K562 (cell line): ENCODE measurements around the gene SULT6B1. TPM values are rescaled to one million over a fixed set of nuclear protein-coding genes. Genes with fewer than 3 reads are reported as not detected.

ENCODE experiments used
- CBFB ChIP-seq: sonication (generic); formaldehyde crosslinking; IDR thresholded peaks from 2 replicates; pipeline ENCODE4 v1.4.0; 2020; ENCODE audit warnings: mild to moderate bottlenecking, missing genetic modification reagents
- CEBPB ChIP-seq: fragments of 450-650 bp; IDR thresholded peaks from 2 replicates; pipeline ENCODE4 v1.6.1; 2016; ENCODE audit warnings: missing genetic modification characterization, missing compliant biosample characterization
- CHD1 ChIP-seq: fragments of 200-600 bp; sonication (generic); IDR thresholded peaks from one replicate; pipeline ENCODE4 v1.6.1; 2012; ENCODE audit warnings: mild to moderate bottlenecking, moderate library complexity, low read length, inconsistent platforms
- CTBP1 ChIP-seq: fragments of 450-650 bp; IDR thresholded peaks from 2 replicates; pipeline ENCODE4 v1.6.1; 2016; ENCODE audit warnings: borderline replicate concordance
- DNMT1 ChIP-seq: fragments of 450-650 bp; IDR thresholded peaks from 2 replicates; pipeline ENCODE4 v1.6.1; 2016; ENCODE audit warnings: antibody characterized with exemption, mild to moderate bottlenecking
- HDGF ChIP-seq: fragments of 450-650 bp; IDR thresholded peaks from 2 replicates; pipeline ENCODE4 v1.6.1; 2016
- JUND ChIP-seq, 2 experiments: IDR thresholded peaks; 2 replicates in 1 of 2; 3 replicates in 1 of 2; pipeline ENCODE4 v1.6.1; 2011; ENCODE audit warnings: borderline replicate concordance in 2 of 2, low read depth in 2 of 2, low read length in 2 of 2, improper control_type of control experiment in 1 of 2, missing biosample characterization in 1 of 2, missing genetic modification characterization in 1 of 2, missing genetic modification reagents in 1 of 2
- KAT2B ChIP-seq: IDR thresholded peaks from one replicate; pipeline ENCODE4 v1.6.1; 2012; ENCODE audit warnings: low read depth, mild to moderate bottlenecking, control low read depth, inconsistent platforms, low read length, moderate library complexity
- MAX ChIP-seq: sonication (generic); formaldehyde crosslinking; IDR thresholded peaks from 2 replicates; pipeline ENCODE4 v1.9.0; 2022; ENCODE audit warnings: mild to moderate bottlenecking, missing genetic modification reagents
- MCM3 ChIP-seq: fragments of 450-650 bp; IDR thresholded peaks from 2 replicates; pipeline ENCODE4 v1.6.1; 2016
- MYNN ChIP-seq, 2 experiments: sonication (generic); formaldehyde crosslinking in 1 of 2; IDR thresholded peaks; 2 replicates each; pipeline versions ENCODE4 v1.5.0 to v1.6.1; 2016 to 2020; ENCODE audit warnings: antibody characterized with exemption in 1 of 2, missing genetic modification reagents in 1 of 2
- NFATC3 ChIP-seq: fragments of 450-650 bp; IDR thresholded peaks from 2 replicates; pipeline ENCODE4 v1.6.1; 2017; ENCODE audit warnings: mild to moderate bottlenecking
- NR2F6 ChIP-seq: fragments of 450-650 bp; formaldehyde crosslinking; IDR thresholded peaks from 2 replicates; pipeline ENCODE4 v1.4.0; 2020; ENCODE audit warnings: mild to moderate bottlenecking
- PCBP1 ChIP-seq: fragments of 200-400 bp; formaldehyde crosslinking; IDR thresholded peaks from 2 replicates; pipeline ENCODE4 v1.6.1; 2018; ENCODE audit warnings: mild to moderate bottlenecking, low read depth, low read length; ENCODE audit not compliant: poor library complexity, severe bottlenecking
- POLR2A ChIP-seq: fragments of 450-650 bp; conservative IDR thresholded peaks from 2 replicates; pipeline ENCODE4 v1.6.1; 2016
- REST ChIP-seq, 2 experiments: fragments of 450-650 bp; formaldehyde crosslinking in 1 of 2; IDR thresholded peaks; 2 replicates each; pipeline versions ENCODE4 v1.4.0 to v1.6.1; 2014 to 2020; ENCODE audit warnings: mild to moderate bottlenecking in 2 of 2, borderline replicate concordance in 1 of 2, low read depth in 1 of 2
- SMARCA4 ChIP-seq: fragments of 450-650 bp; IDR thresholded peaks from 2 replicates; pipeline ENCODE4 v1.6.1; 2016
- SMARCA5 ChIP-seq: fragments of 450-650 bp; IDR thresholded peaks from 2 replicates; pipeline ENCODE4 v1.6.1; 2016
- TAF9B ChIP-seq: fragments of 450-650 bp; IDR thresholded peaks from 2 replicates; pipeline ENCODE4 v1.6.1; 2018; ENCODE audit warnings: mild to moderate bottlenecking; ENCODE audit not compliant: partially characterized antibody
- ZBED1 ChIP-seq: IDR thresholded peaks from 2 replicates; pipeline ENCODE4 v1.6.1; 2014
- ZNF134 ChIP-seq: fragments of 250-450 bp; sonication (Bioruptor Pico); conservative IDR thresholded peaks from 2 replicates; pipeline ENCODE4 v1.4.0; 2020
- ZNF165 ChIP-seq: fragments of 250-450 bp; sonication (Bioruptor Pico); IDR thresholded peaks from 2 replicates; pipeline ENCODE4 v1.4.0; 2020; ENCODE audit warnings: borderline replicate concordance
- ZNF384 ChIP-seq: IDR thresholded peaks from 2 replicates; pipeline ENCODE4 v1.6.1; 2012; ENCODE audit warnings: low read depth, low read length, improper control_type of control experiment
- polyA plus RNA-seq, 8 experiments: library from polyadenylated mRNA; depleted of rRNA in 4 of 8; stranded (reverse) in 5 of 8; unstranded in 3 of 8; fragments of >200 nt; fragmentation: Nextera tagmentation in 2 of 8; fragmentation: Illumina TruSeq in 1 of 8; extraction: Ambion mirVana in 2 of 8; extraction: Trizol in 1 of 8; gene quantifications; 2 replicates each; pipeline versions ENCODE4 v1.2.1 to v1.2.3, GENCODE V29; 2011 to 2014; ENCODE audit warnings: inconsistent platforms in 1 of 8, missing spikeins in 1 of 8
- total RNA-seq, 7 experiments: library from RNA; depleted of rRNA in 6 of 7; stranded (reverse); fragments of >200 nt in 6 of 7; fragmentation: Illumina TruSeq in 2 of 7; extraction: Trizol in 2 of 7; gene quantifications; 2 replicates each; pipeline versions ENCODE4 v1.2.1 to v1.2.3, GENCODE V29; 2011 to 2021; ENCODE audit warnings: low replicate concordance in 1 of 7

The SULT6B1 gene
- total and polyA plus RNA-seq, 9 of the 15 experiments (the other 6 are each of a cell fraction or from before 2014, with no cell fraction given): not detected

- TF ChIP-seq CTBP1: 0 out of 2 replicates have a peak, but pooled peaks have one; percentile 12
- peak; percentile 86 for TF ChIP-seq TAF9B
- no peak for TF ChIP-seq ZNF134 (CRISPR knock-in tag)
- no peak for TF ChIP-seq CBFB (CRISPR knock-in tag)
- no peak for TF ChIP-seq KAT2B
- TF ChIP-seq DNMT1: no peak
- peak; percentile 9; the same call in 1 of the 2 replicates for TF ChIP-seq MYNN (IDR thresholded peaks at IDR 0.05)
- TF ChIP-seq MYNN (CRISPR knock-in tag; IDR thresholded peaks at IDR 0.05): no peak
- TF ChIP-seq CHD1: no peak
- TF ChIP-seq ZBED1: no peak; the same call in 1 of the 2 replicates
- TF ChIP-seq MCM3: no peak
- no peak for TF ChIP-seq SMARCA4
- peak; percentile 56; the same call in 1 of the 2 replicates for TF ChIP-seq JUND (IDR thresholded peaks at IDR 0.05; ENCODE audit: borderline replicate concordance, low read depth, low read length)
- TF ChIP-seq JUND (tag; IDR thresholded peaks at IDR 0.05; ENCODE audit: borderline replicate concordance, low read depth, low read length): peak; percentile 38; the same call in 1 of the 3 replicates
- TF ChIP-seq CEBPB (tag): peak; percentile 62
- TF ChIP-seq POLR2A: peak; percentile 97
- no peak for TF ChIP-seq PCBP1
- no peak for TF ChIP-seq NFATC3
- no peak for TF ChIP-seq HDGF
- TF ChIP-seq NR2F6 (CRISPR knock-in tag): no peak
- TF ChIP-seq SMARCA5: no peak
- TF ChIP-seq MAX (CRISPR knock-in tag): peak; percentile 59
- TF ChIP-seq REST (IDR thresholded peaks at IDR 0.05; ENCODE audit: borderline replicate concordance): peak; percentile 24
- no peak for TF ChIP-seq REST (CRISPR knock-in tag; IDR thresholded peaks at IDR 0.05; ENCODE audit: low read depth)
- TF ChIP-seq ZNF384: no peak
- no peak for TF ChIP-seq ZNF165 (CRISPR knock-in tag)
Observed at GRCh38 chr2:37231241-37232130, 43.0 kb upstream of the SULT6B1 start, which contains the start of the genes CEBPZ and NDUFAF7 (continued).
